ENCODE results near the gene CD22.
"Not testable (repeated sequence)": the region's sequence is repeated elsewhere in the genome, so short reads cannot be mapped to it uniquely, and the experiment has no call there.

CD22 gene

DNA sequence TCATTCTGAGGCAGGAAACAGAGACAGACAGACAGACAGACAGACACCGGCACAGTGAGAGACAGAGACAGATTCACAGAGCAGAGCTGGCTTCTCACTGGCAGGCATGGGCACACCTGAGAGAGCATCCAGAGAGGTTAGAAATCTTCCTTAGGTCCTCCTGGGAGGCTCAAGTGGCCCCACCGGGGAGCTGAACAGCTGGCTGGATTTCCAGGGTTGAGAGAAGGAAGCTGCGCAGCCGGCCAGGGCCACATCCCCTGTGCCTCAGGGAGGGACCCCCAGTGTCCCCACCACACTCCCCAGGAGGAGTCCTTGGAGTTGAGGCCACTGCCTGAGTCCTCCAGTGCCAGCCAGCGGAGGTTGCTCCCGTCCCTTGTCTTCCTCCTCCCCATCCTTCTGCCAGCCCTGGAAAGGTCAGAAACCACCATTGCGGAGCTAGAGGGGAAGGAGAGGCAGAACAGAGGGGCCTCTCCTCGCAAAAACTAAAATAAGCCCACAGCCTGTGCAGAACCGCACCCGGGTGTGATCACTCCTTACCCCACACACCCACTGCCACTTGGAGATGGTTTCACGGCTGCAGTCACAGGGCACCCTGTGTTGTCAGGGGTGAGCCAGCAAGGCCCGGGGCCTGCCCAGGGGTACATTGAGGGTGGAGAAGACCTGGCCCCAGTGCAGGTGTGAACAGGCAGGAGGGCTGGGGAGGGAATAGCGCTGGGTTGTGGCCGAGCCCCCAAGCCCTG, 33.4 kb downstream of the CD22 start:
- no peak for DNase-seq

DNA sequence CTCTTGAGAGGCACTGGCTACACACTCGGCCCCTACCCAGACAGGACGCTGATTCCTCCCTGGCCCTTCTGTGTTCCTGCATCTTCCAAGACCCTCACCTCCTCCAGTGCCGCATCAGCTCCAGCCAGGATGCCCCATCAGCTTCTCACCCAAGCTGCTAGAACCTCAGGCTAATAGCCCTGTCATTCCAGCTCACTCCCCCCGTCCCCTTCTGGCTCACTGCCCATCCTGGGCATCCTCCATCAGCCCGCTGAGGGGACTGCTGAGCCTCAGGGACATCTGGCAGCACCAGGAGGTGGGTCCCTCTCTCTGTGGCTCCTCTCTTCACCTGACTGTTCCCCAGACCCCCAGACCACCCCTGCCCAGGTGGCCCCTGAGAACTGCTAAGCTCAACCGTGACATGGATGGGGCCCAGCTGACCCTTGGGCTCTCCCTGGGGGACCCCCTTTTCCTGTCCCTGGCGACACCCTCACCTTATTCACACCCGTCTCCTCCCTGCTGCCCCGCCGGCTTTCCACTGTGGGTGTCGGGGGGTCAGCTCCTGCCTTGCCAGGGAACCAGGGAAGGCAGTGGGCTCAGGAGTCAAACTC, 34.1 kb downstream of the CD22 start:
- no peak for DNase-seq

DNA sequence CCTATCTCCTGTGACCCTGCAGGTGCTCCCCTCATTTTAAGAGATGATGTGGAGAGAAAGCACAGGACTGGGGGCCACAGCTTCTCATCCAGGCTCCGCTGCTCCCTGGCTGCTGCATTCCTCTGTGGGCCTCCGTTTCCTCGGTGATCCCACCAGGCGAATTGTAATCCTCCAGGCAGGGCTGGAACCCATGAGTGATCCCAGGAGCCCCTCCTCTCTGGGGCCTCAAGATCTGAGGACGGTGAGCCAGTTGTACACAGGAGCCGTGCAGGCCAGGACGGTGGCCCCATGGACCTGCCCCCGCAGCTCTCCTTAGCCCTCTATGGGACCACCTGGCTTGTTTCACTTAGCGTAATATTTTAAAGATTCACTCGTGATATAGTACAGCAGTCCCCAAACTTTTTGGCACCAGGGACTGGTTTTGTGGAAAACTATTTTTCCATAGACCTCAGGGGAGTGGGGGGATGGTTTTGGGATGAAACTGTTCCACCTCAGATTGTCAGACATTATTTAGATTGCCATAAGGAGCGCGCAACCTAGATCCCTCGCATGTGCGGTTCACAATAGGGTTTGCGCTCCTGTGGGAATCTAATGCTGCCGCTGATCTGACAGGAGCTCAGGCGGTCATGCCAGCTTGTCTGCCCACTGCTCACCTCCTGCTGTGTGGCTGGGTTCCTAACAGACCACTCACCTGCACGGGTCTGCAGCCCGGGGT, 34.9 kb downstream of the CD22 start:
- DNase-seq, result no peak

DNA sequence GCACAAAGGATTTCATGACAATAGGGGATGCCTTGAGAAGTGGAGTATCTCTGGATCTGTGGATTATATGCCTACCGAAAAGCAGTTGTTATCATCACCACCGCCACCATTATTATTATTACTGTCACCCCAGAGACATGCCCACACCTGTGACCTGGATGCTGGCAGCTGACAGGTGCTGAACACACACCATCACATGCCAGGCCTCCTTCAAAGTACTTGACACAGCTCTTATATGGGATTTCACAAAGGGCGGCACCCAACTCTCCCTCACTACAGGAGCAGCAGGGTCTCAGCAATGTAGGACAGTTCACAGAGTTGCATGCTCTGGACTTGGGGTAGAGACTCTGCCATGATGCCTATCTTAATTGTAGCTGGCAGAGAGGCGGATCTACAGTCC, 36.3 kb downstream of the CD22 start:
- no peak for DNase-seq

DNA sequence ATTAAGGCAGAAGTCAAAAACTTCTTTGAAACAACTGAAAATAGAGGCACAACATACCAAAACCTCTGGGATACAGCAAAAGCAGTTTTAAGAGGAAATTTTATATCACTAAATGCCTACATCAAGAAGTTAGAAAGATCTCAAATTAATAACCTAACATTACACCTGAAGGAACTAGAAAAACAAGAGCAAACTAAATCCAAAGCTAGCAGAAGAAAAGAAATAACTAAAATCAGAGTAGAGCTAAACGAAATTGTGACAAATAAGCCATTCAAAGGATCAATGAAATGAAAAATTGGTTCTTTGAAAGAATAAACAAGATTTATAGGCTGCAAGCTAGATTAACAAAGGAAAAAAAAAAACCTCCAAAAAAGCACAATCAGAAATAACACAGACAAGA, 39.4 kb downstream of the CD22 start:
- no peak for DNase-seq

DNA sequence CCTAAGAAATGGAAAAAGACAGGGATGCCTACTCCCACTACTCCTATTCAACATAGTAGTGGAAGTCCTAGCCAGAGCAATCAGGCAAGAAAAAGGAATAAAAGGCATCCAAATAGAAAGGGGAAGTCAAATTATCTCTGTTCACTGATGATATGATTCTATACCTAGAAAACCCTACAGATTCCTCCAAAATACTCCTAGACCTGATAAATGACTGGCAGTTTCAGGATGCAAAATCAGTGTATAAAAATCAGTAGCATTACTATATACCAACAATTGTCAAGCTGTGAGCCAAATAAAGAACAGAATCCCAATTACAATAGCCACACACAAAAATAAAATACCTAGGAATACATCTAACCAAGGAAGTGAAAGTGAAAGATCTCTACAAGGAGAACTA, 40.5 kb downstream of the CD22 start:
- no peak for DNase-seq

DNA sequence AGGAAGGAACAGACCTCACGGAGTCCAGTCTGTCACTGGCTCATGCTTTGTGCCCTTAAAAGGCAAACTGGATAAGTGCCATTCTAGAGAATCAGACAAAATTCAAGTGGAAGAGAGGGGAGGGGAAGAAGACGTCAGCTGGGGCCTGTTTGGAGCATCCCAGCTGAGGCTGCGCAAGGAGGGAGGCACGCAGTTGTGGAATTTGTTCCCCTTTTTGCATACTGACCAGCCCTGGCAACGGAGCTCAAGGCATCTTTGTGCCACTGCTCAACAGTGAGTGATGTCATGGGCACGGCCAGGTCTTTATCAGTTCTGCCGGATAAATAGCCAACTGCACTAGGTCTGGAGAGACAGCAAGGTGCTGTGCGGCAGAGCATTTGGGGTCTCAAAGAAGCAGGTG, 41.7 kb downstream of the CD22 start, which contains the start of gene GPR42:
Gene GPR42, plus strand, starts transcription at position 347 of the 400 bp plus-strand sequence. CDS start 292 bp downstream, outside the sequence.
- no peak for DNase-seq

DNA sequence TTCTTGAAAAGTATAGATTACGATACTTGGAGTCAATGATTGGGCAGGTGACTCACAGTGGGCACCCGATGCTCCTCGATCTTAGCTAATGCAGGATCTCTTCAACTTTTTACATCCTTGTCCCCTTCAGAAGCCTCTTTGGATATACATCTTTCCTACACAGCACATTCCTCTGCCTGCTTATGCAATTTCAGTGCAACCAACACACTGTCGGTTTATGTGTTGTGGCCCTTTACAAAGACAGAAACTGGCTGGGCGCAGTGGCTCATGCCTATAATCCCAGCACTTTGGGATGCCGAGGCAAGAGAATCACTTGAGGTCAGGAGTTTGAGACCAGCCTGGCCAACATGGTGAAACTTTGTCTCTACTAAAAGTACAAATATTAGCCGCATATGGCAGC, 44.5 kb downstream of the CD22 start:
- DNase-seq, result no peak

DNA sequence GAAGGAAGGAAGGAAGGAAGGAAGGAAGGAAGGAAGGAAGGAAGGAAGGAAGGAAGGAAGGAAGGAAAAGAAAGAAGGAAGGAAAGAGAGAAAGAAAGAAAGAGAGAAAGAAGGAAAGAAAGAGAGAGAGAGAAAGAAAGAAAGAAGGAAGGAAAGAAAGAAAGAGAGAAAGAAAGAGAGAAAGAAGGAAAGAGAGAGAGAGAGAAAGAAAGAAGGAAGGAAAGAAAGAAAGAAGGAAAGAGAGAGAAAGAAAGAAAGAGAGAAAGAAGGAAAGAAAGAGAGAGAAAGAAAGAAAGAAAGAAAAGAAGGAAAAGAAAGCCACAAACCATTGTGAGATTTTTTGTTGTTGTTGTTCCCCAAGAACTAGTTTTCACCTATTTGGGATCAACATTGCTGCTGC, 45.0 kb downstream of the CD22 start:
- not testable (repeated sequence) for DNase-seq

DNA sequence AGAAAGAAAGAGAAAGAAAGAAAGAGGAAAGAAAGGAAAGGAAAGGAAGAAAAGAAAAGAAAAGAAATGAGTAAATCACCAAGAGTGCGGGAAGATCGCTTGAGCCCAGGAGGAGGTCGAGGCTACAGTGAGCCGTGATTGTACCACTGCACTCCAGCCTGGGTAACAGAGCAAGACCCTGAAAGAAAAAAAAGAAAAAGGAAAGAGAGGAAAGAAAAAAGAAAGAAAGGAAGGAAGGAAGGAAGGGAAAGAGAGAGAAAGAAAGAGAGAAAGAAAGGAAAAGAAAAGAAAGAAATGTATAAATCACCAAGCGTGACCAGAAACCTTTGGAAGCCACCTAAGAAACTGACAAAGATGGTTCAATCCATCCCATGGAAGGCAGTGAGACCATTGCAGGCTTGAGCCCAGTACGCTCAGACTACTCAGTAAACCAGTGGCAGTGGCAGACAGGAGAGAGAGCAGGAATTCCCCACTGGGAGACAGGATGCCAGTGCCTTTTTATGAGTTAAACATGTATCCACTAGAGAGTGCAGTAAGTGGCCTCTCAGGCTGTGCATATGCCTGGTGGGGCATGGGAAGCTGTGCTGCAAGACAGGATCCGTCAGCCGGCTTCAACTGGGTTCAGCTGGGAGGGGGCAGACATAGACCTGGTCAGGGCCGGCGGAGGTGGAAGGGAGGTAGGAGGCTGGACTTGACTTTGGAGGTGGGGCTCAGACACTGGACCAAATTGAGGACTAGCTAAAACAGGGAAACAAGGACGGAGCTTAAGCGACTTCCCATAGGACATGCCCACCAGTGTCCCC, 46.7 kb downstream of the CD22 start:
- peak in 1 of 2 experiments; percentile 17 for DNase-seq

DNA sequence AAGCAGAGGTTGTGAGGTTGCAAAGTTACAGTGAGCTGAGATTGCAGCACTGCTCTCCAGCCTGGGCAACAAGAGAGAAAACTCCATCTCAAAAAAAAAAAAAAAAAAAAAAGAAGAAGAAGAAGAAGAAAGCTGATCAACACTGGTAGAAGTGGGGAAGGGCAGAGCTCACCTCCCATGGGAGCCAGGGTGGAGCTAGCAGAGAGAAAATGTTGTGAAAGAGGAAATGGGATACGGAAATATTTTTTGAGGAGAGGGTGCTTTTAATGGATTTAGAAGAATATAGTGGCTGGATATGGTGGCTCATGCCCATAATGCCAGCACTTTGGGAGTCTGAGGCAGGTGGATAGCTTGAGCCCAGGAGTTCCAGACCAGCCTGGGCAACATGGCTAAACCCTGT, 48.7 kb downstream of the CD22 start:
- no peak for DNase-seq

DNA sequence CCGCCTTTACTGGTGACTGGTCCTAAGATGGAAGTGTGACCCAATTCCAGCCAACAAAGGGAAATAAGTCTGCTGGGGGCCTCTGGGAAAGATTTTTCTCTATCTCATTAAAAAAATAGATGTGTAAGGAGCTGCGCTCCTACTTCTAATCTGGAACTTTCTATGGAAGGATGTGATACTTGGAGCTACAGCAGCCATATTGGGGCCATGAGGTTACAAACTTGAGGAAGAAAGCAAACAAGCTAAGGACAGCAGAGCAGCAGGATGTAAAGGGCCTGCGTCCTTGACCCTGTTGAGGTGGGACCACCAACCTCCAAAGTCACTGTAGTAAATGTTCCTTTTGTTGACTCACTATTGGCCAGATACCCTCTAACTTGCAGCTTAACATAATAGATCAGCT, 49.4 kb downstream of the CD22 start:
- DNase-seq, result no peak

DNA sequence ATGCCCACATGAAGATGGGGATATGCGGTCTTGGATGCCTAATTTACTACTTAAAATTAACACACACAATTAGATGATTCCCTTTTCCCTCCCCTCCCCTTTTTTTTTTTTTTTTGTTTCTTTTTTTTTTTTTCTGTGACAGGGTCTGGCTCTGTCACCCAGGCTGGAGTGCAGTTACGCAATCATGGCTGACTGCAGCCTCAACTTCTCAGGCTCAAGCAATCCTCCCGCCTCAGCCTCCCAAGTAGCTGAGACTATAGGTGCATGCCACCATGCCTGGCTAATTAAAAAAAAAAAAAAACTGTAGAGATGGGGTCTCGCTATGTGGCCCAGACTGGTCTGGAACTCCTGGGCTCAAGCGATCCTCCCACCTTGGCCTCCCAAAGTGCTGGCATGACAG, 50.6 kb downstream of the CD22 start:
- not testable (repeated sequence) for DNase-seq

DNA sequence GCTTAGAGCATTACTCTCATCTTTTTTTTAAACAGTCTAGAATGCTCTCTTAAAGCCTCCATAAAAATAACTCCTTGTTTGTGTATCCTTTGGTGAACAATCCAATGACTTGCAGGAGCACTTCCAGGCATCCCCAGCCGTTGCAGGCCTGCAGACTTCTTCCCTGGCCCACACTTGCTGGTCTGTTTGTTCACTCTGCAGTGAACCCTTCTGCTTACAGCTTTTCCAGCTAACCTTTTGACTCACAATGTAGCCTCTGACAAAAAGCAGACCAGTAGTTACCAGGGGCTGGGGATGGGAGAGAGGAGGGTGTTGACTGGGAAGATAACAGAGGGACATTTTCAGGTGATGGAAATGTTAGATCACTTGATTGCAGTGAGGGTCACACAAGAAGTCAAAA, 51.0 kb downstream of the CD22 start:
- no peak for DNase-seq

DNA sequence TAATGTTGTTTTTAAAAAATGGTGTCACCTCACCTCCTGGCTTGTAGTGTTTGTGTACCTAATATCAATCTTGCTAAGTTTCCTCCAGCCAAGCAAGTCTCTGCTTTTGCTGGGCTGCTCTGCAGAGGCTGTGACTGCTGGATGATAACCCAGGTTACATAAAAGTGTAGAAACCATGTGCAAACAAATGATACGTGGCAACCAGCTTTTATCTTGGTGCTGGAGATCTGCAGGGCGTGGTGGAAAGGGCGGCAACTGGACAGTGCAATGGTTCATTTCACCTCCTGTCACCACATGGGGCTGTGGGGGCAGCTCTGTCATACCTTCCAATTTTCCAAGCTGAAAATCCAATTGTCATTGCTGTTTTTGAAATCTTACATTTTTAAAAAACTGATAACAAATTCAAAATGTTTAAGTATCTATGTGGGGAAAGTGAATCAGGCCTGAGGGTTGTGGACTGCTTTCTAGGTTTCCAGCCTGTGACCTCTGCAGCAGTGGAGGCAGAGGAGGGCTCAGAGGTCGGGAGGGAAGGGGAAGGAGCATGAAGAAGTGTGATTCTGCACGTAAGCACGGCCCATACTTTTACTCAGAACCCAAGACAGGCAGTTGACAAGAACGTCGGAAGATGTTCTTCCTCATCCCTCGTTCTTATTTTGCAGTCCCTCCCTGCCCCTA, 51.6 kb downstream of the CD22 start:
- DNase-seq, result no peak

DNA sequence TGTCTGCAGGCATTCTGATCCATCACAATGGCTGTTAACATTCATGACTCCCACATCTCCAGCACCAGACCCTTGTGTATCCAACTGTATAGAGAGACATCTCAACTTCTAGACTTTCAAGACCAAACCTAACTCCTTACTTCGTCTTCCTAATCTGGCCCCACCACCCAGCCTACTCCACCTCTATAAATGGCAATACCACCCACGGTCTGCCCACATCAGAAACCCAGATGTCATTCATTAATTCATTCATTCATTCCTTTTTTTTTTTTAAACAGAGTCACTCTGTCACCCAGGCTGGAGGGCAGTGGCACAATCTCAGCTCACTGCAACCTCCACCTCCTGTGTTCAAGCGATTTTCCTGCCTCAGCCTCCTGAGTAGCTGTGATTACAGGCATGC, 52.3 kb downstream of the CD22 start:
- no peak for DNase-seq

DNA sequence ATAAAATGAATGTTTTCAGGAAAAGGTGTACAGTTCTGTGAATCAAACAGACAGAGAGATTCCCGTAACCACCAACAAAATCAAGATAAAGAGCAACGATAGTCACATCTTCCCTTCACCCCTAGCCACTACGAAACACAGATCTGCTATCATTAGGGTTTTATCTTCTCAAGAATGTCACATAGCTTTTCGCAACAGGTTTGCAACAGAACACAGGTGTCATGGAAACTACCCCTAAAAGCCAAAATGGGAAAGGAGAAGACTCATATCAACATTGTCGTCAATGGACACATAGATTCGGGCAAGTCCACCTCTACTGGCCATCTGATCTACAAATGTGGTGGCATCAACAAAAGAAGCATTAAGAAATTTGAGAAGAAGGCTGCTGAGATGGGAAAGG, 52.9 kb downstream of the CD22 start:
- no peak for DNase-seq

DNA sequence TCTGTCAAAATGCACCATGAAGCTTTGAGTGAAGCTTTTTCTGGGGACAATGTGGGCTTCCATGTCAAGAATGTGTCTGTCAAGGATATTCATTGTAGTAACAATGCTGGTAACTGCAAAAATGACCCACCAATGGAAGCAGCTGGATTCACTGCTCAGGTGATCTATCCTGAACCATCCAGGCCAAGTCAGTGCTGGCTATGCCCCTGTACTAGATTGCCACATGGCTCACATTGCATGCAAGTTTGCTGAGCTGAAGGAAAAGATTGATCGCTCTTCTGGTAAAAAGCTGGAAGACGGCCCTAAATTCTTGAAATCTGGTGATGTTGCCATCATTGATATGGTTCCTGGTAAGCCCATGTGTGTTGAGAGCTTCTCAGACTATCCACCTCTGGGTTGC, 54.5 kb downstream of the CD22 start:
- no peak for DNase-seq

DNA sequence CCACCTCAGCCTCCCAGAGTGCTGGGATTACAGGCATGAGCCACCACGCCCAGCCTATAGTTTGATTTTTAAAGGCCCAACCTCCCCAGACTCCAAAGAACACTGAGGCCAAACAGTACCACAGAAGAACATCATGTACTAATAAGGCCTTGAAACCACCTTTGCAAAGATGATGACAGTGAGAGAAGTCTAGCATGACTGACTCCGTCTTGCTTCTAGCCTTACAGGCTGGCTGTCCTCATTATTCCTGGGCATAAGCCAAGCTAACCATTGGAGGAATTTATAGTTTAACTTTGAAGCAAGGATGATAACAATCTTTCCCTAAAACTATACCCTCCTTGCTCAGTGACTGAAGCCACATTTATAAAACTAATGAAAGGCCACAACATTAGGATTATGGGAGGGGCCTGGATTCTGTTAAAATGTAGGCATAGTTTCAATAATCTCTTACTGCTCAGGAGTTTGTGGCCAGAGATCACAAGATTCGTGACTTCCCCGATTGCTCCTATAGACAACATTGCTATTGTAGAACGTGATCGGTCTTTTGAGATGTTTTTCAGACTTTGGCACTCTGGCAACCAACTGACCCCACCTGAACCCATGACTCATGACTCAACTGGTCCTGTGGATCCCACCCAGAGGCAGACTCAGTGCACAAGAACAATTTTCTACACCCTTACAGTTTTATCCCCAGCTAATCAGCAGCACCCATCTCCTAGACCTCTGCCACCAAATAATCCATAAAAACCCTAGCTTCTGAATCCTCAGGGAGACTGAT, 59.5 kb downstream of the CD22 start:
- no peak for DNase-seq

DNA sequence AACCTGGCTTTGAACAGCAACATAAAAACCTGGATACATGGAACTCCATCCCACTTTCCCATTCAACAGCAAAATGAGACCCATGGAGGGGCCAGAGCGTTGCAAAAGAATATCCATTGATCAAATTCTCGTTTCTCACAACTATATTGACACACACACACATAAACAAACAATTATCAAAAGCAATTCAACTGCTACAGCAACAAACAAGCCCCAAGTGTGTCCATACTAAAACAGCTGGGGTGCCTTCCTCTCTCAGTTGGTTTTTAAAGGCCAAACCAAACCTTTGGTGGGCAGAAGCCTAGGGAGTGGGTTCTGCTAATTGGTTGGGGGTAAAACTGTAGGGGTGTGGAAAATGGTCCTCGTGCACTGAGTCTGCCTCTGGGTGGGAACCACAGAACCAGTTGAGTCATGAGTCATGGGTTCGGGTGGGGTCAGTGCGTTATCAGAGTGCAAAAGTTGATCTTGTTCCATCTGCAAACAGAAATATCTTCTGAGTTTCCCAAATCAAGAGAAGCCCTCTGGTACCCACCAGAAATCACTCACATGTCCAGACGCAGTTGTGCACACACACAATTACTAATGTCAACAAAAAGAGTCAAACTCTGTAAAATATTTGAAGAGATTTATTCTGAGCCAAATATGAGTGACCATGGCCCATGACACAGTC, 60.3 kb downstream of the CD22 start:
- no peak for DNase-seq

Data from NCI-H524 (cell line).